ENCODE data around the gene TOLLIP. TPM values are rescaled to one million over a fixed set of nuclear protein-coding genes. Genes with fewer than 3 reads are reported as not detected.
A peak's percentile ranks its signal among the peaks of the same experiment; 100 is the strongest.

The TOLLIP gene
- total and polyA plus RNA-seq, 4 donors: 29.0 to 83.4 (median 50.8) TPM

- H3K27me3 ChIP-seq (ENCODE audit: control insufficient read depth, insufficient read depth, low read length): no peaks in the 10 kb centered on the region
- H3K4me3 ChIP-seq (ENCODE audit: low read depth, low read length): no peak overlapping the region
- H3K4me1 ChIP-seq (ENCODE audit: control insufficient read depth, insufficient read depth, low read length): peaks cover 61% of the 10 kb centered on the region
- peaks cover 61% of the 10 kb centered on the region for H3K36me3 ChIP-seq (ENCODE audit: control insufficient read depth, insufficient read depth, low read length)
- DNase-seq (ENCODE audit: low read depth in 4 of 6, low spot score in 6 of 6): no peak
- no peaks in the 10 kb centered on the region for H3K9me3 ChIP-seq (ENCODE audit: control insufficient read depth, insufficient read depth, low read length)
- 51% methylated on average over 5 of the region's 7 CpGs for WGBS (ENCODE audit: insufficient coverage)
- H3K27ac ChIP-seq (ENCODE audit: low read depth, low read length): no peak overlapping the region
Measured at GRCh38 chr11:1300121-1300520, 9.3 kb downstream of the TOLLIP start.

- no peak for DNase-seq (ENCODE audit: low read depth in 4 of 6, low spot score in 6 of 6)
- H3K36me3 ChIP-seq (ENCODE audit: control insufficient read depth, insufficient read depth, low read length): peaks cover 64% of the 10 kb centered on the region
- H3K27me3 ChIP-seq (ENCODE audit: control insufficient read depth, insufficient read depth, low read length): no peaks in the 10 kb centered on the region
- H3K4me3 ChIP-seq (ENCODE audit: low read depth, low read length): no peak overlapping the region
- peaks cover 59% of the 10 kb centered on the region for H3K4me1 ChIP-seq (ENCODE audit: control insufficient read depth, insufficient read depth, low read length)
- 85% methylated on average over 19 of the region's 23 CpGs for WGBS (ENCODE audit: insufficient coverage)
- H3K9me3 ChIP-seq (ENCODE audit: control insufficient read depth, insufficient read depth, low read length): no peaks in the 10 kb centered on the region
- H3K27ac ChIP-seq (ENCODE audit: low read depth, low read length): peak overlapping the region; percentile 7
Measured at GRCh38 chr11:1299621-1300020, 9.8 kb downstream of the TOLLIP start.

- Histone ChIP-seq H3K36me3 (ENCODE audit: control insufficient read depth, insufficient read depth, low read length) (peaks cover 58% of the 10 kb centered on the region), H3K4me3 (ENCODE audit: low read depth, low read length) (no peak overlapping the region), H3K27me3 (ENCODE audit: control insufficient read depth, insufficient read depth, low read length) (no peaks in the 10 kb centered on the region), H3K27ac (ENCODE audit: low read depth, low read length) (peak overlapping the region; percentile 7), H3K4me1 (ENCODE audit: control insufficient read depth, insufficient read depth, low read length) (peaks cover 52% of the 10 kb centered on the region), H3K9me3 (ENCODE audit: control insufficient read depth, insufficient read depth, low read length) (no peaks in the 10 kb centered on the region)
- no peak for DNase-seq (ENCODE audit: low read depth in 4 of 6, low spot score in 6 of 6)
- WGBS (ENCODE audit: insufficient coverage): 85% methylated on average over 28 of the region's 32 CpGs
Measured at GRCh38 chr11:1298695-1299492, 10.5 kb downstream of the TOLLIP start.

GRCh38 chr11:1297576-1298473, 11.6 kb downstream of the TOLLIP start:
- H3K4me3 ChIP-seq (ENCODE audit: low read depth, low read length): no peak overlapping the region
- H3K4me1 ChIP-seq (ENCODE audit: control insufficient read depth, insufficient read depth, low read length): peaks cover 46% of the 10 kb centered on the region
- H3K36me3 ChIP-seq (ENCODE audit: control insufficient read depth, insufficient read depth, low read length): peaks cover 63% of the 10 kb centered on the region
- H3K27me3 ChIP-seq (ENCODE audit: control insufficient read depth, insufficient read depth, low read length): no peaks in the 10 kb centered on the region
- WGBS (ENCODE audit: insufficient coverage): 84% methylated on average over 30 of the region's 31 CpGs
- H3K9me3 ChIP-seq (ENCODE audit: control insufficient read depth, insufficient read depth, low read length): no peaks in the 10 kb centered on the region
- DNase-seq (ENCODE audit: low read depth in 4 of 6, low spot score in 6 of 6): no peak
- no peak overlapping the region for H3K27ac ChIP-seq (ENCODE audit: low read depth, low read length)

- H3K9me3 ChIP-seq (ENCODE audit: control insufficient read depth, insufficient read depth, low read length): no peaks in the 10 kb centered on the region
- peaks cover 64% of the 10 kb centered on the region for H3K36me3 ChIP-seq (ENCODE audit: control insufficient read depth, insufficient read depth, low read length)
- H3K27ac ChIP-seq (ENCODE audit: low read depth, low read length): no peak overlapping the region
- 96% methylated on average over 25 of the region's 25 CpGs for WGBS (ENCODE audit: insufficient coverage)
- no peak for DNase-seq (ENCODE audit: low read depth in 4 of 6, low spot score in 6 of 6)
- H3K27me3 ChIP-seq (ENCODE audit: control insufficient read depth, insufficient read depth, low read length): no peaks in the 10 kb centered on the region
- peaks cover 39% of the 10 kb centered on the region for H3K4me1 ChIP-seq (ENCODE audit: control insufficient read depth, insufficient read depth, low read length)
- no peak overlapping the region for H3K4me3 ChIP-seq (ENCODE audit: low read depth, low read length)
Measured at GRCh38 chr11:1297011-1297575, 12.3 kb downstream of the TOLLIP start.

GRCh38 chr11:1296287-1296686, 13.1 kb downstream of the TOLLIP start:
- 100% methylated on average over 3 of the region's 9 CpGs for WGBS (ENCODE audit: insufficient coverage)
- Histone ChIP-seq H3K27me3 (ENCODE audit: control insufficient read depth, insufficient read depth, low read length) (no peaks in the 10 kb centered on the region), H3K4me1 (ENCODE audit: control insufficient read depth, insufficient read depth, low read length) (peaks cover 31% of the 10 kb centered on the region), H3K27ac (ENCODE audit: low read depth, low read length) (no peak overlapping the region), H3K36me3 (ENCODE audit: control insufficient read depth, insufficient read depth, low read length) (peaks cover 65% of the 10 kb centered on the region), H3K9me3 (ENCODE audit: control insufficient read depth, insufficient read depth, low read length) (no peaks in the 10 kb centered on the region), H3K4me3 (ENCODE audit: low read depth, low read length) (no peak overlapping the region)
- DNase-seq (ENCODE audit: low read depth in 4 of 6, low spot score in 6 of 6): no peak

- H3K4me3 ChIP-seq (ENCODE audit: low read depth, low read length): no peak overlapping the region
- peaks cover 26% of the 10 kb centered on the region for H3K4me1 ChIP-seq (ENCODE audit: control insufficient read depth, insufficient read depth, low read length)
- no peaks in the 10 kb centered on the region for H3K27me3 ChIP-seq (ENCODE audit: control insufficient read depth, insufficient read depth, low read length)
- 94% methylated on average over 23 of the region's 23 CpGs for WGBS (ENCODE audit: insufficient coverage)
- no peak overlapping the region for H3K27ac ChIP-seq (ENCODE audit: low read depth, low read length)
- no peaks in the 10 kb centered on the region for H3K9me3 ChIP-seq (ENCODE audit: control insufficient read depth, insufficient read depth, low read length)
- H3K36me3 ChIP-seq (ENCODE audit: control insufficient read depth, insufficient read depth, low read length): peaks cover 71% of the 10 kb centered on the region
- DNase-seq (ENCODE audit: low read depth in 4 of 6, low spot score in 6 of 6): no peak
Measured at GRCh38 chr11:1295591-1295990, 13.8 kb downstream of the TOLLIP start.

GRCh38 chr11:1295086-1295485, 14.3 kb downstream of the TOLLIP start:
- 91% methylated on average over 17 of the region's 22 CpGs for WGBS (ENCODE audit: insufficient coverage)

GRCh38 chr11:1293619-1294015, 15.8 kb downstream of the TOLLIP start:
- Histone ChIP-seq H3K27me3 (ENCODE audit: control insufficient read depth, insufficient read depth, low read length) (no peaks in the 10 kb centered on the region), H3K4me3 (ENCODE audit: low read depth, low read length) (no peak overlapping the region), H3K9me3 (ENCODE audit: control insufficient read depth, insufficient read depth, low read length) (no peaks in the 10 kb centered on the region), H3K27ac (ENCODE audit: low read depth, low read length) (no peak overlapping the region), H3K4me1 (ENCODE audit: control insufficient read depth, insufficient read depth, low read length) (peaks cover 12% of the 10 kb centered on the region), H3K36me3 (ENCODE audit: control insufficient read depth, insufficient read depth, low read length) (peaks cover 86% of the 10 kb centered on the region)
- DNase-seq (ENCODE audit: low read depth in 4 of 6, low spot score in 6 of 6): no peak
- WGBS (ENCODE audit: insufficient coverage): 61% methylated on average over 13 of the region's 13 CpGs

More at GRCh38 chr11:1295086-1295485, 14.3 kb downstream of the TOLLIP start:
- Histone ChIP-seq H3K4me3 (ENCODE audit: low read depth, low read length) (no peak overlapping the region), H3K4me1 (ENCODE audit: control insufficient read depth, insufficient read depth, low read length) (peaks cover 23% of the 10 kb centered on the region), H3K36me3 (ENCODE audit: control insufficient read depth, insufficient read depth, low read length) (peaks cover 76% of the 10 kb centered on the region), H3K9me3 (ENCODE audit: control insufficient read depth, insufficient read depth, low read length) (no peaks in the 10 kb centered on the region), H3K27ac (ENCODE audit: low read depth, low read length) (no peak overlapping the region), H3K27me3 (ENCODE audit: control insufficient read depth, insufficient read depth, low read length) (no peaks in the 10 kb centered on the region)
- no peak for DNase-seq (ENCODE audit: low read depth in 4 of 6, low spot score in 6 of 6)

Measured in spinal cord (tissue), 10 donors.